Activated T-helper 1 cell treated with anti-CD3 and anti-CD28 coated beads, Interleukin-12 subunit alpha, Interleukin-12 subunit beta, Interleukin-2, Interleukin-4 antibody, amounts not matched to agents 30 ng/mL and 10 ng/mL and 1 ng/mL, durations not matched to agents 14 hours and 24 hours and 36 hours (primary cell): Measurements from ENCODE around the gene PTPRK. TPM values are rescaled to one million over a fixed set of nuclear protein-coding genes. Genes with fewer than 3 reads are reported as not detected.
A peak's percentile ranks its signal among the peaks of the same experiment; 100 is the strongest.

Source experiments
- DNase-seq: peaks from one replicate; pipeline ENCODE4 v3.0.0; 2021; ENCODE audit warnings: low spot score
- H3K27ac Mint-ChIP-seq: one replicate; pipeline ENCODE4 v1.8.0; 2021; ENCODE audit warnings: mild to moderate bottlenecking, mixed read lengths
- H3K27me3 Mint-ChIP-seq: one replicate; pipeline ENCODE4 v1.8.0; 2022; ENCODE audit warnings: mild to moderate bottlenecking, moderate library complexity, mixed read lengths; ENCODE audit not compliant: insufficient read depth
- H3K36me3 Mint-ChIP-seq: one replicate; pipeline ENCODE4 v1.8.0; 2021; ENCODE audit warnings: low read depth, mixed read lengths
- H3K4me1 Mint-ChIP-seq: one replicate; pipeline ENCODE4 v1.8.0; 2021; ENCODE audit warnings: low read depth, mixed read lengths
- H3K4me3 Mint-ChIP-seq: one replicate; pipeline ENCODE4 v1.8.0; 2021; ENCODE audit warnings: mild to moderate bottlenecking, moderate library complexity, mixed read lengths
- H3K9me3 Mint-ChIP-seq: one replicate; pipeline ENCODE4 v1.8.0; 2021; ENCODE audit warnings: mixed read lengths
- intact Hi-C: fragments of 100-400 bp; cut with micrococcal nuclease; formaldehyde crosslinking; loops from one replicate; pipeline ENCODE4 v1.15.1; 2024
- total RNA-seq: library from RNA; stranded (reverse); gene quantifications from 2 replicates; pipeline ENCODE4 v1.2.3, GENCODE V29; 2022

Gene PTPRK
- total RNA-seq, 1 donor from 2014 or later: 3.2 TPM

DNA sequence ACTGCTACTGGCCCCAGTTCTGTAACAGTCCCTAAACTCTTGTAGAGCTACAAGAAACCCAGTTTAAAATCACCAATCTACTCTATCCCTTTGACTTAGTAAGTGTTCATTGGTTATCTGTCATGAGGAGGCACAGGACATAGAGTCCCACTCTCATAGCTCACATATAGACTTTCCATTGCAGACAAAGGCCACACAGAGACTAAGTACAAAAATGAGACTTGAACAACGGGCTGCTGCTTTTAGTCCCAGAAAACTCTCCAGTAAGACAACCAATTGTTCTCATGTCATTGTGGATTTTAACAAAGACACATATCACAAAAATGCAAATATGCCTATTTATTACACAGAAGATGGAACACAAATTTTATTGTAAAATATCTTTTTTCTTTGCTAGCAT, 197.4 kb downstream of the PTPRK start:
- Mint-ChIP-seq H3K27me3 (peaks cover 3% of the 10 kb centered on the region), H3K36me3 (no peaks in the 10 kb centered on the region), H3K27ac (no peak overlapping the region), H3K9me3 (no peaks in the 10 kb centered on the region), H3K4me1 (no peaks in the 10 kb centered on the region), H3K4me3 (no peak overlapping the region)
- no peak for DNase-seq
- intact Hi-C loops: loop anchor here (10.0 kb wide), 1 partner anchor 768 kb away; no protein-coding TSS in a partner anchor

DNA sequence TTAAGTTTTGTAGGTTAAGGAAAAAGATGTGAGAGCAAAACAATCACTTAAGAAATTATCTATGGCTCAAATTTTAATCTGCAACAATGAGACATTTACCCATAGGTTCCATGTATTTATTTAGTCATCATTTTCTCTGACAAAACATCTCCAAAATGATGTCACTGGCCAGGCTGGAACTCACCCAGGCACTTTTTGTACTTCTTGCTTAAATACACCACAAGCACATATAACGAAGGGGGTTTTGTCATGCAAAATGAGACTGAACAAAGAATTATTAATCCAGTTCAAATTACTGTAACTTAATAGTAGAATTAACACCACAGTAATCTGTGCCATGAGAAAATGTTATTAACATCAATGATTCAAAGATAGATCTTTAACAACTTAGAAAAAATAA, 200.5 kb downstream of the PTPRK start:
- intact Hi-C loops: loop anchor here (10.0 kb wide), 1 partner anchor 765 kb away; no protein-coding TSS in a partner anchor
- Mint-ChIP-seq H3K27ac (no peak overlapping the region), H3K4me3 (no peak overlapping the region), H3K9me3 (no peaks in the 10 kb centered on the region), H3K4me1 (no peaks in the 10 kb centered on the region), H3K36me3 (no peaks in the 10 kb centered on the region), H3K27me3 (peaks cover 3% of the 10 kb centered on the region)
- DNase-seq: no peak

DNA sequence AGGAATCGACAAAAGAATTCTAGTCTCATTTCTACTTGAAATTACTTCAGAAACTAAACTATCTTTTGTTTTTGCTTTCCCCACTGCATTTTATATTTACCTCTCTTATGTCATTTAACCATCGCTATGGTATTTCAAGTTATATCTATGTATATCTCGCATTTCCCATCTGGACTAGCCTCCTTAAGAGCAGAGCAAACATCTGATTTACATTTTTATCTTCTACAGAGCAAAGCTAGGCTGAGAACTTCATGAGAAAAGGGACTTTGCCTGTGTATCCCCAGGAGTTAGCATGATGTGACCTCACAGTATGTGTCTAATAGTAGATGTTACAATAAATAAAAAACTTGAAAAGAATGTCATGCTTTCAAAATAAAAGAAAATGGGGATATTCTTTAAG, 201.2 kb downstream of the PTPRK start:
- no peaks in the 10 kb centered on the region for H3K36me3 Mint-ChIP-seq
- no peak for DNase-seq
- H3K9me3 Mint-ChIP-seq: no peaks in the 10 kb centered on the region
- peaks cover 3% of the 10 kb centered on the region for H3K27me3 Mint-ChIP-seq
- intact Hi-C loops: no loop called here
- H3K4me1 Mint-ChIP-seq: no peaks in the 10 kb centered on the region
- no peak overlapping the region for H3K27ac Mint-ChIP-seq
- no peak overlapping the region for H3K4me3 Mint-ChIP-seq

DNA sequence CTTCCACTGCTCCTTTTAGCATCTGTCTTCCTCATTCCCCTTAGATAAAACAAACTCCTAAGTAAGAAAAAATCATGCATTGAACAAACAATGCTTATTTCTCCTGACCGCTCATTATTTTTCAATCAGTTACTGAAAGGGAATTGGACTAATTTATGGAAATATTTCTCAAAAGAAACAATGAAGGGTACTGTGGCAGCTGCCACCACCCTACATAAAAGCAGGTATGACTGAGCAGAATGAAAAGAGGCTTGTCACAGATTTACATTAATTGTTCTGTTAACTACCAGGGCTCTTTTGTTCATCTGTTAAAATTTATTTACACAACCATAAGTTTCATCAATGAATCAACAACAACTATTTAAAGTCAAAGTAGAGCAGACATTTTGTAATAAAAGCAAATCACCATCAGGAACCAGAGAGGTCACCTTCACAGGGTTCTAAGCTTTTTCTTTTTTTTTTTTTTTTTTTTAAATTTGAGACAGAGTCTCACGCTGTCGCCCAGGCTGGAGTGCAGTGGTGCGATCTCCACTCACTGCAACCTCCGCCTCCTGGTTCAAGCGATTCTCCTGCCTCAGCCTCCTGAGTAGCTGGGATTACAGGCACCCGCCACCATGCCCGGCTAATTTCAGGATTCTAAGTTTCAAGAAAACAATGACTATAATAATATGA, 204.0 kb downstream of the PTPRK start:
- Mint-ChIP-seq H3K36me3 (no peaks in the 10 kb centered on the region), H3K4me1 (peaks cover 12% of the 10 kb centered on the region), H3K27ac (no peak overlapping the region), H3K9me3 (no peaks in the 10 kb centered on the region), H3K4me3 (no peak overlapping the region), H3K27me3 (no peaks in the 10 kb centered on the region)
- intact Hi-C loops: no loop called here
- DNase-seq: no peak

DNA sequence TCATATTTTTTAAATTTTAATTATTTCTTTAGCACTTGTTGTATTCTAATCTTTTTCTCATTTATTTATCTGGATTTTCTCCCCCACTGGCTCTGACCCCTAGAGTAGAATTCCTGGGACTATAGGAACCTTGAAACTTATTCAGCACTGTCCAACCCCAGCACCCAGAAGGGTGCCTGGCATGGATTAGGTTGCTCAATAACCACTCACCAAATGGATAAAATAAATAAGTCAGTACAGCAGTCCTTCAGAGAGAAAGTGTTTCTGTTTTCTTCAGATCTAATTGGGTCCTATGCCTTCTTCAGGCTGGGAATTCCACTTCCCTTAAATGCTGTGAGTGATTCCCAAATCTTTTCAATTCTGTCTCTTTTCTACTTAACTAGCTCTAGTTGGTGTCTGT, 206.2 kb downstream of the PTPRK start:
- peaks cover 1% of the 10 kb centered on the region for H3K36me3 Mint-ChIP-seq
- H3K9me3 Mint-ChIP-seq: no peaks in the 10 kb centered on the region
- DNase-seq: no peak
- intact Hi-C loops: no loop called here
- H3K27me3 Mint-ChIP-seq: peaks cover 2% of the 10 kb centered on the region
- H3K4me3 Mint-ChIP-seq: no peak overlapping the region
- H3K27ac Mint-ChIP-seq: no peak overlapping the region
- H3K4me1 Mint-ChIP-seq: peaks cover 14% of the 10 kb centered on the region

DNA sequence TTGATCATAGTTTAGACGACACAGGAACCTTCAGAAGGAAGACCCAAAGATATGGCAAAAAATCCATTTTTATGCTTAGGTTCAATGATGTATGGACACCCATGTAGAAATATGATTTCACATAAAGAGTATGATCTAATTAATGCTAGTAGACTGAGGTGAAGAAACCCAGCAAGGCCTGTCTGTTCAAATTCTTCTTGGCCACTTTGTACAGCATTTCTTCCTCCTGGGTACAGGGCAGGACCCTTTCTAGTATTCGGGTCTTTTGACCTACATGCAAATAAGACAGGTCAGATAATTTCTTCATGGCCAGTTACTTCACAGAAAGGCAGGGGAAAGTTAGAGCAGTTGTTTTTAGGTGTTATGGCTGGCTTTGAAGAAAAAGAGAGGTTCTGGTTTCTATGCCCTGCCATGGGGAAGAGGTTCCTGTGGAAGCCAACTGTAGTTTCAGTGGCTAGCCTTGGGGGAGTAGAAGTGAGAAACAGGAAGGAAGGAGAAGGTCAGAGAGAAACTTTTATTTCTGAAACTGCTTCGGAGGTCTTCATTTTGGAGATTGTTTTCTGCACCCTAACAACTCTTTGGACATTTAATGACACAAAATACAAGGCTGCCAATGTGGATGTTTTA, 208.3 kb downstream of the PTPRK start:
- Mint-ChIP-seq H3K27ac (peak overlapping the region; percentile 15), H3K36me3 (peaks cover 1% of the 10 kb centered on the region), H3K4me3 (no peak overlapping the region), H3K27me3 (peaks cover 2% of the 10 kb centered on the region), H3K4me1 (peaks cover 14% of the 10 kb centered on the region), H3K9me3 (no peaks in the 10 kb centered on the region)
- intact Hi-C loops: no loop called here
- no peak for DNase-seq

DNA sequence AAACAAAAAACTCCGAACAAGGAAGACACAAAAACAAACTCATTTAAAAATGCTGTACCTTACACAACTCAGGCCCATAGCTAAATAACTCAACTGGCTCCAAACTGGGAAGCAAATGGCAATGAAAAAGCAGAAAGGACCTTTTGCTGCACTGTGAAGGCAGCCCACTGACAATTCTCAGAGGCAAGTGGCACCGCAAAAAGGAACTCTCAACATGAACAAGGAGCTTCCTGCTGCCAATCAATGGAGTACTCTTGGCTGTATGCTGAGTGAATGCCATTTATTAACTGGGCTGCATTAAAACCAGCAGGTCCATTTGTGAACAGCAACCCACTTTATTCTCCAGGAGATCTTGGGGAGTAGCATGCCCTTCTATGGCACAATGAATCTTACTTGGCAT, 209.9 kb downstream of the PTPRK start:
- Mint-ChIP-seq H3K9me3 (no peaks in the 10 kb centered on the region), H3K27ac (no peak overlapping the region), H3K27me3 (peaks cover 7% of the 10 kb centered on the region), H3K4me3 (no peak overlapping the region), H3K36me3 (peaks cover 1% of the 10 kb centered on the region), H3K4me1 (peaks cover 14% of the 10 kb centered on the region)
- DNase-seq: no peak
- intact Hi-C loops: no loop called here

DNA sequence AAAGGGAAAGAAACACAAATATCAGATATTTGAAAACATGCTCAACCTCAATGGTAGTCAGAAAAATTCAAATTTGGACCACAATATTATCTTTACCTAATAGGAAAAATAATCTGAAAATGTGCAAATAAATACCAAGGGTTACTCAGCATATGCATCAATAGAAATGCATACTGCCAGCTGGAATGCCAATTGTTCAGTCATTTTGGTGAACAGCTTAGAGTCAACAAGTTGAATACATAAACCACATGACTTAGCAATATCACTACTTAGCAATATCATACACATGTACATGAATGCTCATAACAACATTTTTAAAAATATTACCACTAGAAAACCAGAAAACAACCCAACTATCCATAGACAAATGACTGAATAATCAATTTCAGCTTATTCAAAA, 212.7 kb downstream of the PTPRK start:
- Mint-ChIP-seq H3K27me3 (peaks cover 7% of the 10 kb centered on the region), H3K27ac (no peak overlapping the region), H3K4me3 (no peak overlapping the region), H3K4me1 (peaks cover 14% of the 10 kb centered on the region), H3K9me3 (peaks cover under 1% of the 10 kb centered on the region), H3K36me3 (peaks cover 1% of the 10 kb centered on the region)
- intact Hi-C loops: no loop called here
- no peak for DNase-seq

DNA sequence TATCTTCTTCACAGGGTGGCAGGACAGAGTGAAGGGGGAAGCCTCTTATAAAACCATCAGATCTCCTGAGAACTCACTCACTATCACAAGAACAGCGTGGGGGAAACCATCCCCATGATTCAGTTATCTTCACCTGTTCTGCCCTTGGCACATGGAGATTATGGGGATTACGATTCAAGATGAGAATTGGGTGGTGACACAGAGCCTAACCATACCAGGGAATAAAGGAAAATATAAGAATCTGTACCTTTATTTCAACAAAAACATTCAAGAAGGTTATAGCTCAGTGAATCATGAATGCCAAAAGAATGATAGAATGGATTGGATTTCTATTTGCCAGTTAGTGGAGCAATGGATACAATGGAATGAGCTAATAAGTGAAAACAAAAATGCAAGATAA, 214.4 kb downstream of the PTPRK start:
- no peak overlapping the region for H3K4me3 Mint-ChIP-seq
- intact Hi-C loops: no loop called here
- DNase-seq: no peak
- no peak overlapping the region for H3K27ac Mint-ChIP-seq
- H3K27me3 Mint-ChIP-seq: peaks cover 6% of the 10 kb centered on the region
- no peaks in the 10 kb centered on the region for H3K4me1 Mint-ChIP-seq
- peaks cover 3% of the 10 kb centered on the region for H3K9me3 Mint-ChIP-seq
- peaks cover 1% of the 10 kb centered on the region for H3K36me3 Mint-ChIP-seq

DNA sequence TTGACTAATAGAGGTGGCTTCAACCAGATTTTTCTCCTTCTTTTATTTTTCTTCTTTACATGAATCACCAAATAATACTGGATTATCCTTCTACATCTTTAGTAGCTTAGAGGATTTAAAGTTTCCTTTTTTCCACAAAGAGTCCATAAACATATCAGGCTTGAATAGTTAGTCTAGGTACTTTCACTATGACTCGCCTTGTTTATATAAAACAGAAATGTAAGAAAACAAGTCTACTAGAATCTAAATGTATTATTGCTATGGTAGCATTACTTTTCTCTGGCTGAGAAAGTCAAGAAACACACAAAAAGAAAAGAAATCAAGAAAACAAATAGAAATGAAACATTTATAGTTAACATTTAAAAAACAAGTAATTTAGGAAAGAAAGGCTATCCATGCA, 215.2 kb downstream of the PTPRK start:
- Mint-ChIP-seq H3K36me3 (peaks cover 1% of the 10 kb centered on the region), H3K27ac (no peak overlapping the region), H3K9me3 (peaks cover 3% of the 10 kb centered on the region), H3K4me1 (no peaks in the 10 kb centered on the region), H3K4me3 (no peak overlapping the region), H3K27me3 (peaks cover 6% of the 10 kb centered on the region)
- DNase-seq: no peak
- intact Hi-C loops: no loop called here

DNA sequence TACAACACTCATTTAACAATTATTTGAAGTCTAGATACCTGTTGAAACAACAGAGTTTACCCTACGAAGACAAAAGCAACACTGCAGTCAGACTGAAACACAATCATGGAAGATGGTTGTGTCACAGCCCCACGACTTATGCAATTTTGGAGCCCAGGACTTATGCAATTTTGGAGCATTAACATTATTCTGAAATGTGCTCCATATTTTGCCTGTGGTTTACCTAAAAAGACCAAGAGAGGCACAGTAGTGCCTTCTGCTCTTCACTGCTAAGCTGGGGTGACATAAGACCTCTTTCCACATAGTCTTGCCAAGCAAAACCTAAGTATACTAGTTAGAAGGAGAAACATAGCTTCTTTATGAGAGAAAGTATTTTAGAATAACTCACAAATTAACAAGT, 216.5 kb downstream of the PTPRK start:
- intact Hi-C loops: no loop called here
- Mint-ChIP-seq H3K4me1 (no peaks in the 10 kb centered on the region), H3K27ac (no peak overlapping the region), H3K27me3 (peaks cover 6% of the 10 kb centered on the region), H3K36me3 (no peaks in the 10 kb centered on the region), H3K9me3 (peaks cover 3% of the 10 kb centered on the region), H3K4me3 (no peak overlapping the region)
- DNase-seq: no peak

DNA sequence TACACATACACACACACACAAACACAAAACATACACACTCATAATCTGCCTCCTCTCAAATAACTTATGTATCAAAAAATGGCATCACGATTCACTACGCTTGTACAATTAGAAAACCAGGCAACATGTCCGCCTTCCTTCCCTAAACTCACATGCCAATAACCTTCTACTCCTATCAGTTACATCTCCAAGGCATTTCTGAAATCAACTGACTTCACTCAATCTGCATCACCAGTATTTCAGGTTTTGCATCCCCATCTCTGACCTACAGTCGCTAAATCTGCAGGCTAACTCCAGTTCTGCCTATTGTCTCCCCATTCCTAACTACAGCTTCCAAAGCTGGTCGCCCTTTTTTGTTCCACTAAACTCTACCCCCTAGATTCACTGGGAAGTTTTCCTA, 217.5 kb downstream of the PTPRK start:
- Mint-ChIP-seq H3K27ac (no peak overlapping the region), H3K27me3 (peaks cover 6% of the 10 kb centered on the region), H3K9me3 (peaks cover 7% of the 10 kb centered on the region), H3K36me3 (no peaks in the 10 kb centered on the region), H3K4me3 (no peak overlapping the region), H3K4me1 (no peaks in the 10 kb centered on the region)
- intact Hi-C loops: no loop called here
- no peak for DNase-seq

DNA sequence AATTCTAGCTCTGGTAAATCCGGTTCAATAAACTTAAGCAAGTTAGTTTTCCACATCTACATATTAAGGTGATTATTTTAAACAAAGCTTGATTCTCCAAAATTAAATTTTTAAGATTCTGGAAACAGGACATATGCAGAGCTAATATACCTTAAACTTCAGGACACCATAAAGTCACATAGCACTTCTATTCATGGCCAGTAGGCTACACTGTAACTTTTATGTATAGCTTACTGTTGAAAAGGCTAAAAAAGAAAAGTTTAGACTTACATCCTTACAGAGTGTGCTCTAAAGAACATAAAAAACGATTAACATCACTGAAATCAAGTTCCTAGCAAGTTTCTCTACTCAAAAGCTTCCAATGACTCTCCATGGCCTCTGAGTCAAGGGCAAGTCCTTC, 224.7 kb downstream of the PTPRK start:
- Mint-ChIP-seq H3K4me1 (no peaks in the 10 kb centered on the region), H3K4me3 (no peak overlapping the region), H3K9me3 (peaks cover 15% of the 10 kb centered on the region), H3K27me3 (peaks cover 3% of the 10 kb centered on the region), H3K27ac (no peak overlapping the region), H3K36me3 (no peaks in the 10 kb centered on the region)
- intact Hi-C loops: no loop called here
- no peak for DNase-seq
